PC-9 (cell line): ENCODE data around the gene CCR5.

ENCODE experiments used
- EZH2 ChIP-seq: fragments of 200-600 bp; sonication (generic); IDR thresholded peaks from 2 replicates; pipeline ENCODE4 v1.8.0; 2017; ENCODE audit warnings: antibody characterized with exemption, low read depth
- TF ChIP-seq, protein P1 (sequence below): fragments of 200-600 bp; sonication (generic); conservative IDR thresholded peaks from 2 replicates; pipeline ENCODE4 v1.6.1; 2017; ENCODE audit warnings: mixed run types, antibody characterized with exemption, mild to moderate bottlenecking, moderate library complexity

GRCh38 chr3:46380471-46381221 lies 9.9 kb downstream of the CCR5 start:
- TF ChIP-seq, protein P1, sequence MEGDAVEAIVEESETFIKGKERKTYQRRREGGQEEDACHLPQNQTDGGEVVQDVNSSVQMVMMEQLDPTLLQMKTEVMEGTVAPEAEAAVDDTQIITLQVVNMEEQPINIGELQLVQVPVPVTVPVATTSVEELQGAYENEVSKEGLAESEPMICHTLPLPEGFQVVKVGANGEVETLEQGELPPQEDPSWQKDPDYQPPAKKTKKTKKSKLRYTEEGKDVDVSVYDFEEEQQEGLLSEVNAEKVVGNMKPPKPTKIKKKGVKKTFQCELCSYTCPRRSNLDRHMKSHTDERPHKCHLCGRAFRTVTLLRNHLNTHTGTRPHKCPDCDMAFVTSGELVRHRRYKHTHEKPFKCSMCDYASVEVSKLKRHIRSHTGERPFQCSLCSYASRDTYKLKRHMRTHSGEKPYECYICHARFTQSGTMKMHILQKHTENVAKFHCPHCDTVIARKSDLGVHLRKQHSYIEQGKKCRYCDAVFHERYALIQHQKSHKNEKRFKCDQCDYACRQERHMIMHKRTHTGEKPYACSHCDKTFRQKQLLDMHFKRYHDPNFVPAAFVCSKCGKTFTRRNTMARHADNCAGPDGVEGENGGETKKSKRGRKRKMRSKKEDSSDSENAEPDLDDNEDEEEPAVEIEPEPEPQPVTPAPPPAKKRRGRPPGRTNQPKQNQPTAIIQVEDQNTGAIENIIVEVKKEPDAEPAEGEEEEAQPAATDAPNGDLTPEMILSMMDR = no peak
- no peak for TF ChIP-seq EZH2
